ENCODE data around the gene KCNQ1.

KCNQ1 gene

GRCh38 chr11:2742611-2743426 lies 298.0 kb downstream of the KCNQ1 start:
- no peak for DNase-seq

GRCh38 chr11:2743427-2744110 lies 298.8 kb downstream of the KCNQ1 start:
- no peak for DNase-seq

GRCh38 chr11:2744166-2744565 lies 299.4 kb downstream of the KCNQ1 start:
- DNase-seq, result no peak

GRCh38 chr11:2745511-2745910 lies 300.7 kb downstream of the KCNQ1 start:
- DNase-seq, result no peak

- DNase-seq, result no peak
Observed at GRCh38 chr11:2746401-2747247, 301.8 kb downstream of the KCNQ1 start.

- DNase-seq, result no peak
Observed at GRCh38 chr11:2747248-2748027, 302.6 kb downstream of the KCNQ1 start.

GRCh38 chr11:2748061-2748813 lies 303.4 kb downstream of the KCNQ1 start:
- no peak for DNase-seq

GRCh38 chr11:2748814-2749554 lies 304.2 kb downstream of the KCNQ1 start:
- DNase-seq, result no peak

GRCh38 chr11:2750101-2750681 lies 305.4 kb downstream of the KCNQ1 start:
- DNase-seq, result no peak

GRCh38 chr11:2750682-2751522 lies 306.1 kb downstream of the KCNQ1 start:
- no peak for DNase-seq

- DNase-seq, result no peak
Observed at GRCh38 chr11:2751523-2752203, 306.9 kb downstream of the KCNQ1 start.

- DNase-seq, result no peak
Observed at GRCh38 chr11:2752204-2752770, 307.5 kb downstream of the KCNQ1 start.

GRCh38 chr11:2752923-2753322 lies 308.1 kb downstream of the KCNQ1 start:
- DNase-seq, result no peak

GRCh38 chr11:2754008-2754407 lies 309.2 kb downstream of the KCNQ1 start:
- DNase-seq, result no peak

GRCh38 chr11:2755071-2755470 lies 310.3 kb downstream of the KCNQ1 start:
- no peak for DNase-seq

- no peak for DNase-seq
Observed at GRCh38 chr11:2758751-2759150, 313.9 kb downstream of the KCNQ1 start.

- DNase-seq, result no peak
Observed at GRCh38 chr11:2759228-2760195, 314.7 kb downstream of the KCNQ1 start.

Data from DMS153 (cell line).